Stimulated activated CD4-positive, alpha-beta T cell treated with anti-CD3 and anti-CD28 coated beads, Interleukin-1b, Interleukin-23, amount 100 ng/mL, for 1 hour (primary cell): ENCODE results near the gene MECR.

Experiments
- DNase-seq, 2 donors: peaks; one replicate each; pipeline ENCODE4 v3.0.0-alpha.2; 2020; ENCODE audit warnings: low read depth in 2 of 2

Gene MECR

DNA sequence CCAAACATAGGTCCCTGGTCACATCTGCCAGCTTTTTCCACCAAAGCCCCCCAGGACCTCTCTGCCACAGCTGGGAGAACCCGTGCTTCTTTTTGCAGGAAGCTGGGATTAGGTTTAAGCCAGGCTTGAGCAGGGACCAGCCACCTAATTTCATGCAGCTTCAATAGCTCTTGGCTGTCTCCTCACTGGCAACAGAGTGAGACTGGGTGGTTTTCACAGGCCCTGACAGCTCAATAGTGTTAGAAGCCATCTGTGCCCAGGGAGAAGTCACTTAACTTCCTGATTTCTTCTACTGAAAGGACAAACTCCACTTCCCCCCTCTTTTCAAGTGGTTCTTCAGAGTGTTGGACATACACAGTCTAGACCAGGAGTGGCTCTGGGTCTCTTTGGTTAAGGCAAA lies 28.7 kb downstream of the MECR start:
- no peak for DNase-seq

DNA sequence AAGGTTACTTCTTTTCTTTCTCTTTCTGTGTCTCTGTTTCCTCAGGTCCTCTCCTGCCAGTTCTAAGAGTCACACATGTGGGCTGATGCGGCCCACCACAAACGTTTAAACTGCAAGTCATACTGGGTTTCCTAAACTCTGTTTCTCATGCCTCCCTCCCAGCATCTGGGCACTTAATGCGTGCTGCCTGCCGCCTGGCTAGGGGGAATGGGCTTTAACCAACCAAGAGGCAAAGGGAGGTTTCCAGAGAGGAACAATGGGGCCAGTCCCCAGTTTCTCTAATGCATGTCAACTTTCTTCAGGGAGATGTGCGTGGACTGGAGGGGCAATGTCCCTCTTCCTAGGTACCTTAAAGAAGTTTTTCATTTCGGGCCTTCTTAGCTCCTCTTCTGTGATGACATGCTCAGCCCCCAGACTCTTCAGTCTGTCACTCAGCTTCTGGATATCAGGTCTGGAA lies 29.1 kb downstream of the MECR start:
- no peak for DNase-seq

DNA sequence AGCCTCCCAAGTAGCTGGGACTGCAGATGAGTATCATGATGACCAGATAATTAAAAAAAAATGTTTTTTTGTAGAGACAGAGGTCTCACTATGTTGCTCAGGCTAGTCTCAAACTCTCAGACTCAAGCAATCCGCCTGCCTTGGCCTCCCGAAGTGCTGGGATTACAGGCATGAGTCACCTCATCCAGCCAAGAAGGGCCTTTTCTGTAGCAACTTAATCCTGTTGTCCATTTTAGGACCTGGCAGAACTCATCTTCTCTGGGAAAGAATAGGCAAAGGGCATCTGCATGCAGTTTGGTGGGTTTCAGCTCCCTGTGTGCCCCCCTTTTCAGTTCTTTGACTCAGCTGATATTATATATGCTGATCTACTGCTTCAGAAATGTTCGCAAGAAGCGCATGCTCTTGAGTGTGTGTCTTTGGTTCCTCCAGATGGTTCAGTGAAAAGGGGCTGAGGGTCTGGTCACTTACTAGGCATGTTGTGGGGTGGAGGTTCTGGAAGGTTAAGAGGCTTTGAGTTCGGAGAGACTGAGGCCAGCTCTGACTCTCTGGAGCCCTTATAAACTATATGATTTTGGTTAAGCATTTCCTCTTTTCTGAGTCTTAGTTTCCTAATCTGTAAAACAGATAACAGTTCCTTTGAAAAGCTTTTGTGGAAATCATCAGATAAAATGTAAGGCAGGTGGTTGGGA lies 29.7 kb downstream of the MECR start:
- no peak for DNase-seq

DNA sequence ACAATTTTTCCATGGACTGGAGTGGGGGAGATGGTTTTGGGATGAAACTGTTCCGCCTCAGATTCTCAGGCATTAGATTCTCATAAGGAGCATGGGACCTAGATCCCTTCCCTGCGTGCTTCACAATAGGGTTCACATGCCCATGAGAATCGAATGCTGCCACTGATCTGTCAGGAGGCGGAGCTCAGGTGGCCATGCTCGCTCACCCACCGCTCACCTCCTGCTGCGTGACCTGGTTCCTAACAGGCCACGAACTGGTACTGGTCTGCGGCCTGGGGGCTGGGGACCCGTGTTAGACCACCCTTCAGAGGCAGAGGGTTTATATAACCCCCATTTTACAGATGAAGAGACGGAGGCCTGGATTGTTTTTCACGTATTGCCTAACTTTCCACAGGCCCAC lies 32.7 kb downstream of the MECR start:
- DNase-seq: no peak

- DNase-seq: no peak
Measured at GRCh38 chr1:29197590-29197924, 33.2 kb downstream of the MECR start.

GRCh38 chr1:29196863-29197589 lies 33.7 kb downstream of the MECR start:
- no peak for DNase-seq

DNA sequence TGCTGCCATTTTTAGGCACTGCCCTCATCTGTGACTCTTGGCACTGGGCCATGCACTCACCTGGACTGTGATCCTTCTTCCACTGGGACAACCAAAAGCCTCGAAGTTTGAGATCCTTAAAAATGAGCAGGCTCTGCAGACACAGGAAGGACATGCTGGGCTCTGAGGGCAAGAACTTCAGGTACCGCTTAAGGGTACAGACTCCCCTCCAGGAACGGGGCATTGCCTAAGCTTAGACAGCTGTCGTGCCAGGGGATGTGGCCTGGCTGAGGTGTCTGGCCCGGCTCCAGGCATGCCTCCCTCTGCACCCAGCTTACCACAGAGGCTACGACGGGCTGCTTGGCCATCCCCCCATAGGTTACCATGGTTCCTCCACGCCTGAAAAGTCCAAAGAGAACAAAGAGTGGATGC lies 34.8 kb downstream of the MECR start:
- DNase-seq: no peak

DNA sequence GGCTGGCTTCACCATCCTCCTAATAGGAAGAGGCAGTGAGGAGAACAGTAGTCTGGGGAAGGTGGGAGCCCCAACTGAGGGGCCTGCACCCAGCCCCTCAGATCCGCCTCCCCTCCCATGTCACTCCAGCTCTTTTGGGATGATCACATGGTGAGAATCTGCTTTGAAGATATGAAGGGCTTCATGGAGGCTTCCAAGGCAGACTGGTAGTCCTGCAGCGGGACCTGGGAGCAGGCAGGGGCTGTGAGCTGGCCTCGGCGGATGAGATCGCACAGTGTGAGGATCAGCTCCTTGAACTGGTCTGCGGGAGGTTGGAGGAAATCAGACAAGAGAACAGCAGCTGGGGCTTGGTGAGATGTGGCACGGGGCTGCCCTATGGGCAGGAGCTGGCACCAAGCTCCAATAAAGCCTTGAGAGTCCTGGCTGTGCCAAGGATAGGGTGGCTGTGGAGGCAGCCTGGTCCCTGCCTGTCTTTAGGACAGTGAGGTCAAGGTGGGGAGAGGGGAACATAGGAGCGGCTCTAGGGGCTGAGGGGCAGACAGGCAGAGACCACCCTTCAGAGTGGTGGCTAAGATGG lies 36.8 kb downstream of the MECR start:
- DNase-seq: no peak

GRCh38 chr1:29190718-29191117 lies 40.0 kb downstream of the MECR start:
- no peak for DNase-seq

- DNase-seq: no peak
Measured at GRCh38 chr1:29186707-29187106, 44.0 kb downstream of the MECR start.

GRCh38 chr1:29186252-29186651 lies 44.5 kb downstream of the MECR start:
- DNase-seq: no peak

DNA sequence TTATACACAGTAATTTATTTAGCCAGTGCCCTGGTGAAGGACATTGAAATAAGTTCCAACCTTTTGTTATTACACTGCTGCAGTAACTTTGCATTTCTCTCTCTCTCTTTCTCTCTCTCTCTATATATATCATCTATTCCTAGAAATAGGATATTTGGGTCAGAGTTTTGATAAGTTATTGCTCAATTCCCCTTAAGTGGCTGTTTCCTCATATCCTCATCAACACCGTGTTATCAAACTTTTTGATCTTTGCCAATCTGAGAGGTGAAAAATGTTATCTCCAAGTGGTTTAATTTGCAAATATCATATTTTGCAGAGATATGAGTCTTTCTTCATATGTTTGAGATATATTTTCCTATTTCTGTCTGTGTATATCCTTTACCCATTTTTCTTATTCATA lies 47.4 kb downstream of the MECR start:
- no peak for DNase-seq

DNA sequence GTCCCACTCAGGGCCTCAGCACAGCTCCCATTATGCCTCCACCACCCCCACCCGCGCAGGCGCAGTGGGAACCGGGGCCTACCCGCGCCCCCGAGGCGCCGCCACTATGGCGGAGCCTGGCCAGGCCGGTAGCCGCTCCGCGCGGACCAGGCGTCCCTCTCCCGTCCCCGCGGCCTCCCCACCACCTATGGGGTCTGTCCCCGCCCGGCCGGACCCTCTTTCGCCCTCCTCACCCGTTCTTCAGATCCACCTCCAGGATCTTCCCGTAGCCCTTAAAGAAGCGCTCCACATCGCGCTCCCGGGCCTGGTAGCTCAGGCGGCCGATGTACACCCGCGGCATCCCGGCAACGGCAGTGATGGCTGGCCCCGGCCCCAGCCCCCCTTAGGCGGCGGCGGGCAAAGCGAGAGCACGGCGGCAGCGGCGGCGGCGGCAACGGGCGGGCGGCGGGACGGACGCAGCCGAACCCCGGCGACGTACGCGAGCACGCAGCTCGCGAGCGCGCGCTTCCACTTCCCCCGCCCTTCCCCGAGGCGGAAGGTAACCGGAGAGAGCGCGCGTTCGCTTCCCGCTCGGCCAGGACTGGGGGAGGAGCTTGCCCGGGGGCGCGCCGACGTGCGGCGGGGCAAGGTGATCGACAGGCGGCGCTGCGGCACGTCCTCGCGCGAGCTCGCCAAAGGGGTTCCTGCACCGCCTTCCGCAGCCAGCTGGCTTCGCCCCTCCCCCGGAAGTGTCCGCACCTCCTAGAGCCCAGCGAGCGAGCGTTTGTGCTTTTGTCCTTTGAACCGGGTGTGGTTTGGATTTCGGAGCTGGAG lies 49.1 kb downstream of the MECR start, which contains the start of gene SRSF4:
SRSF4 (minus strand) TSS at position 488 of the 813 bp plus-strand sequence; CDS start at position 340, 148 bp downstream.
- DNase-seq: peak; percentile 96 to 97

- DNase-seq: no peak
Measured at GRCh38 chr1:29180497-29181412, 50.0 kb downstream of the MECR start.

DNA sequence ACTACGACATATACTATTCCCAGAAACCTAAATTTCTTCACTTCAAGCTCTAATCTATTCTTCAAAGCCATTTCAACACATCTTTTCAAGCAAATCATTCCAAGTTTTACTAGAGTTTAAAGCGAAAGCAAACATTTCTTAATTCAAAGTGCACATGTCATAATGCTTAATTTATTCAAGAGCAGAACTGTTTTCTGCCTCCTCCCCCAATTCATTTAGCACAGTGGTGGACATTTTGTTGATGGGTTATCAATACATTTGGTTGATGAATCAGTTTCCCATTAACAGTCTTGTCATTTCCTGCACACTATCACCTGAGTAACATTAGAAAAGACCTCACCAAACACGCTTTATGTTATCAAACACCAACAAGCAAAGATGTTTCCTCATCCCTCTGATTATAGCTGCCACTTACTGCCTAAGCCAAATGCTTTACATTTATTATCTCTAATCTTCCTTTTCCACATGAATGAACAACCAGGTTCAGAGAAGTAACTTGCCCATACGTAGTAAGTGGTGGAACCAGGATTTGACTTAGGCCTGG lies 51.0 kb downstream of the MECR start:
- no peak for DNase-seq

DNA sequence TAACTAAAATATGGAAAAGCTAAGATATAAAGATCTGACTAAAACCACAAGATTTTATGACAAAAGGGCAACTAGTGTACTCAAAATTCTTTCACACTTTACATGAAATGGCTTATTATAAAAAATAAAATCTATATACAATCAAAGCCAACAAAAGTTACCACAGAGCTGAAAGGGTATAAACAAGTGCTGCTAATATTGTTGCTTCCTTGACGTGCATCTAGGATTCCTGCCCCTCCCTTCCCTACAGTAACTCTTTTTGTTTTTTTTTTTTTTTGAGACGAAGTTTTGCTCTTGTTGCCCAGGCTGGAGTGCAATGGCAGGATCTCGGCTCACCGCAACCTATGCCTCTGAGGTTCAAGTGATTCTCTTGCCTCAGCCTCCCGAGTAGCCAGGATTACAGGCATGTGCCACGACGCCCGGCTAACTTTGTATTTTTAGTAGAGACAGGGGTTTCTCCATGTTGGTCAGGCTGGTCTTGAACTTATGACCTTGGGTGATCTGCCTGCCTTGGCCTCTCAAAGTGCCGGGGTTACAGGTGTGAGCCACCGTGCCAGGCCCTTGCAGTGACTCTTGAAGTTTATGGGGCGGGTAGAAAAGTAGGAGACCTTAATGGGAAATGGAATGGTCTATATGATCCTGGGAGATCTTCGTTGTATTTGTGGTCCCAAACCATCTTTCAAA lies 53.6 kb downstream of the MECR start:
- DNase-seq: no peak

GRCh38 chr1:29176576-29176975 lies 54.2 kb downstream of the MECR start:
- DNase-seq: no peak

- DNase-seq: no peak
Measured at GRCh38 chr1:29172415-29172939, 58.3 kb downstream of the MECR start.

- no peak for DNase-seq
Measured at GRCh38 chr1:29171521-29171920, 59.2 kb downstream of the MECR start.

GRCh38 chr1:29171089-29171488 lies 59.6 kb downstream of the MECR start:
- no peak for DNase-seq
